Natural killer cell (primary cell): ENCODE results near the gene MTMR10. TPM values are rescaled to one million over a fixed set of nuclear protein-coding genes. Genes with fewer than 3 reads are reported as not detected.

Experiments used
- ATAC-seq, 3 donors: fragments of 150-1000 bp in 2 of 3; fragments of 200-7000 bp in 1 of 3; cut with Tn5 transposase; 1 replicate in 1 of 3; 2 replicates in 2 of 3; pipeline ENCODE4 v1.10.0; 2021; ENCODE audit warnings: mild to moderate bottlenecking in 2 of 3, moderate library complexity in 2 of 3
- DNase-seq, 2 donors: peaks; one replicate each; pipeline versions ENCODE4 v3.0.0 to v3.0.0-alpha.2; 2013 to 2021; ENCODE audit warnings: mixed read lengths in 1 of 2
- H3K27ac ChIP-seq: one replicate; pipeline ENCODE4 v1.5.1; 2013; ENCODE audit warnings: mild to moderate bottlenecking, low read length
- H3K27me3 ChIP-seq: one replicate; pipeline ENCODE4 v1.6.1; 2013; ENCODE audit warnings: low read length; ENCODE audit not compliant: control insufficient read depth, insufficient read depth
- H3K36me3 ChIP-seq: one replicate; pipeline ENCODE4 v1.6.1; 2013; ENCODE audit warnings: low read length; ENCODE audit not compliant: control insufficient read depth, insufficient read depth
- H3K4me1 ChIP-seq: one replicate; pipeline ENCODE4 v1.6.1; 2013; ENCODE audit warnings: low read length; ENCODE audit not compliant: control insufficient read depth, insufficient read depth
- H3K4me3 ChIP-seq: one replicate; pipeline ENCODE4 v1.5.1; 2013; ENCODE audit warnings: low read length
- H3K9me3 ChIP-seq: one replicate; pipeline ENCODE4 v1.6.1; 2013; ENCODE audit warnings: low read length; ENCODE audit not compliant: control insufficient read depth, insufficient read depth
- H3K27ac Mint-ChIP-seq, 2 donors: one replicate each; pipeline ENCODE4 v1.8.0; 2022; ENCODE audit warnings: mild to moderate bottlenecking in 2 of 2, mixed read lengths in 2 of 2, moderate library complexity in 1 of 2
- H3K27me3 Mint-ChIP-seq, 2 donors: one replicate each; pipeline ENCODE4 v1.8.0; 2022; ENCODE audit warnings: low read depth in 2 of 2, mixed read lengths in 2 of 2
- H3K36me3 Mint-ChIP-seq: one replicate; pipeline ENCODE4 v1.8.0; 2022; ENCODE audit warnings: mixed read lengths
- H3K4me1 Mint-ChIP-seq, 2 donors: one replicate each; pipeline ENCODE4 v1.8.0; 2022; ENCODE audit warnings: mixed read lengths in 2 of 2
- H3K4me3 Mint-ChIP-seq: one replicate; pipeline ENCODE4 v1.8.0; 2022; ENCODE audit warnings: mild to moderate bottlenecking, moderate library complexity, mixed read lengths
- H3K9me3 Mint-ChIP-seq, 2 donors: one replicate each; pipeline ENCODE4 v1.8.0; 2022; ENCODE audit warnings: mixed read lengths in 2 of 2
- WGBS: methylation state at CpG from one replicate; pipeline ENCODE4 v1.1.7; 2013; ENCODE audit warnings: missing lambda C conversion rate; ENCODE audit not compliant: insufficient coverage; 5-methylcytosine and 5-hydroxymethylcytosine counted together
- intact Hi-C: fragments of 100-400 bp; cut with micrococcal nuclease; formaldehyde crosslinking; loops from one replicate; pipeline ENCODE4 v1.14.2; 2022
- total RNA-seq, 4 donors: library from RNA; stranded (reverse); fragments of 120-200 nt in 1 of 4; gene quantifications; one replicate each; pipeline versions ENCODE4 v1.2.3 to v1.2.4, GENCODE V29; 2013 to 2022
- TF ChIP-seq, protein P1 (sequence below): fragments of 200-600 bp; IDR thresholded peaks from one replicate; pipeline ENCODE4 v1.8.0; 2022; ENCODE audit warnings: antibody characterized with exemption

The MTMR10 gene
- total RNA-seq, 3 donors from 2014 or later (not counting 1 experiment from before 2014, with no cell fraction given) = 46.3 to 64.5 (median 54.2) TPM

DNA sequence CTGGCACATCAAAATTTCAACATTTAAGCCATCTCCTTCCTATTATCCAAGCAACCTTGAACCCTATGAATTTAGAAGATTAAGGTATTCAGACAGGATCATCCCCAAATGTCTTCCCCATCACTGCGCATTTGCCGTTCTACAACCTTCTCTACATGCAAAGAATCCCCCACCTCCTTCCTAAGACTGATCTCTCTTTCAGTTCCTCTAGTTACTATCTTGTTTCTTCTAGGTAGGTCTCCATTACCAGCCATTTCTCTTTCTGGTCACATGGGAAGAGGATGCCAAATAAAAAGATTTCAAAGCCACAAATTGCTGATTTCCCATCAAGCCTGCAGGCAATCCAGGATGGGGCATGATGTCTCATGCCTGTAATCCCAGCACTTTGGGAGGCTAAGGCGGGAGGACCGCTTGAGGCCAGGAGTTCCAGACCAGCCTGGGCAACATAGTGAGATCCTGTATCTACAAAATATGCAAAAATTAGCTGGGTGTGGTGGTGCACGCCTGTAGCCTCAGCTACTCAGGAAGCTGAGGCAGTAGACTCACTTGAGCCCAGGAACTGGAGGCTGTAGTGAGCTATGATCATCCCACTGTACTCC lies 29.7 kb upstream of the MTMR10 start:
- intact Hi-C loops = no loop called here
- ATAC-seq = no peak
- no peaks in the 10 kb centered on the region for H3K9me3 Mint-ChIP-seq
- H3K27ac Mint-ChIP-seq = no peak overlapping the region
- H3K9me3 ChIP-seq = no peaks in the 10 kb centered on the region
- no peaks in the 10 kb centered on the region for H3K36me3 ChIP-seq
- TF ChIP-seq, protein P1, sequence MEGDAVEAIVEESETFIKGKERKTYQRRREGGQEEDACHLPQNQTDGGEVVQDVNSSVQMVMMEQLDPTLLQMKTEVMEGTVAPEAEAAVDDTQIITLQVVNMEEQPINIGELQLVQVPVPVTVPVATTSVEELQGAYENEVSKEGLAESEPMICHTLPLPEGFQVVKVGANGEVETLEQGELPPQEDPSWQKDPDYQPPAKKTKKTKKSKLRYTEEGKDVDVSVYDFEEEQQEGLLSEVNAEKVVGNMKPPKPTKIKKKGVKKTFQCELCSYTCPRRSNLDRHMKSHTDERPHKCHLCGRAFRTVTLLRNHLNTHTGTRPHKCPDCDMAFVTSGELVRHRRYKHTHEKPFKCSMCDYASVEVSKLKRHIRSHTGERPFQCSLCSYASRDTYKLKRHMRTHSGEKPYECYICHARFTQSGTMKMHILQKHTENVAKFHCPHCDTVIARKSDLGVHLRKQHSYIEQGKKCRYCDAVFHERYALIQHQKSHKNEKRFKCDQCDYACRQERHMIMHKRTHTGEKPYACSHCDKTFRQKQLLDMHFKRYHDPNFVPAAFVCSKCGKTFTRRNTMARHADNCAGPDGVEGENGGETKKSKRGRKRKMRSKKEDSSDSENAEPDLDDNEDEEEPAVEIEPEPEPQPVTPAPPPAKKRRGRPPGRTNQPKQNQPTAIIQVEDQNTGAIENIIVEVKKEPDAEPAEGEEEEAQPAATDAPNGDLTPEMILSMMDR = no peak
- 84% methylated on average over 5 of the region's 5 CpGs for WGBS
- no peaks in the 10 kb centered on the region for H3K27me3 ChIP-seq
- no peak overlapping the region for H3K4me3 Mint-ChIP-seq
- no peaks in the 10 kb centered on the region for H3K27me3 Mint-ChIP-seq
- peaks cover 8% of the 10 kb centered on the region for H3K4me1 ChIP-seq
- peaks cover 15 to 17% of the 10 kb centered on the region in 2 donors for H3K4me1 Mint-ChIP-seq
- DNase-seq = no peak
- H3K27ac ChIP-seq = no peak overlapping the region
- no peaks in the 10 kb centered on the region for H3K36me3 Mint-ChIP-seq
- no peak overlapping the region for H3K4me3 ChIP-seq

DNA sequence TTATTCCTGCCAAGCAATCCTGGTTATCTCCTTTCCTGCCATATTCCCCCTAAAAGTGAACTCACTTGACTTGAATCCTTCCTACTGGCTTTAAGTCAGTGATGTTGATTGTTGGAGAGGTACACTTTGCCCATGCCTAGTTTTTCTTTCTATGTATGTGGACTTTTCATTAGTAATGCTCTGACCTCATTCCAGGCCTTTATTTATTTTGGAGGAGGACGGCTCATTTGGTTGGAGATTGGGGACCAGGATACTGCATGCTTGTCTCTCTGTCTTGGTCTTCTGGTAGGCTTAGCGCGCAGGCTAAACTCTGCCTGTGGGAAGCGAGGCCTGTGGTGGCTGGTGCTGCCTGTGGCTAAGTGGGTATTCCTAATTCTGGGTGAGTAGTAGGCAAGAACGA lies 29.1 kb upstream of the MTMR10 start:
- 100% methylated on average over 2 of the region's 5 CpGs for WGBS
- Mint-ChIP-seq H3K4me3 (no peak overlapping the region), H3K36me3 (no peaks in the 10 kb centered on the region), H3K27me3 (no peaks in the 10 kb centered on the region), H3K9me3 (no peaks in the 10 kb centered on the region), H3K27ac (no peak overlapping the region), H3K4me1 (peaks cover 15 to 17% of the 10 kb centered on the region in 2 donors)
- TF ChIP-seq, protein P1 = no peak
- Histone ChIP-seq H3K27ac (no peak overlapping the region), H3K4me1 (peaks cover 8% of the 10 kb centered on the region), H3K4me3 (no peak overlapping the region), H3K9me3 (no peaks in the 10 kb centered on the region), H3K27me3 (no peaks in the 10 kb centered on the region), H3K36me3 (no peaks in the 10 kb centered on the region)
- intact Hi-C loops = no loop called here
- ATAC-seq (no peak), DNase-seq (no peak)

DNA sequence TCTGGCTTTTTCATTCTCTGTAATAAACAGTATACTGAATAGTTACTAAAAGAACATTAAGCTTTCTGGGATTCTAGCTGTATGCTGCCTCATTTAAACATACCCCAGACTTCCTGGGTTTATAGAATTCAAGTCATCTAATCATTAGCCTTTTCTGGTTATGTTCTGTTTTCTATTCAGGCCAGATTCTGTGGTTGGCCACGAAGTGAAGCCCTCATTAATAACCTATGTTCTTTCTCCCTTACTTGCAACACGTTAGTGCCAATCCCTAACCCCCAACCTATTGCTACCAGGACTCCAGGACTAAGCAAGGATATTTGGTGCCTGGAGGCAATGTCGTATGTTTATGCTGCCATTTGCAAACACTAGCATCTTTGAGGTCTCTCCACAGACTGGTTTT lies 28.6 kb upstream of the MTMR10 start:
- DNase-seq = no peak
- Histone ChIP-seq H3K36me3 (no peaks in the 10 kb centered on the region), H3K27ac (no peak overlapping the region), H3K4me3 (no peak overlapping the region), H3K27me3 (no peaks in the 10 kb centered on the region), H3K4me1 (peaks cover 8% of the 10 kb centered on the region), H3K9me3 (no peaks in the 10 kb centered on the region)
- TF ChIP-seq, protein P1 = no peak
- Mint-ChIP-seq H3K4me3 (no peak overlapping the region), H3K27ac (no peak overlapping the region), H3K27me3 (no peaks in the 10 kb centered on the region), H3K4me1 (peaks cover 12 to 17% of the 10 kb centered on the region in 2 donors), H3K9me3 (no peaks in the 10 kb centered on the region), H3K36me3 (no peaks in the 10 kb centered on the region)
- intact Hi-C loops = no loop called here
- 87% methylated on average over 3 of the region's 3 CpGs for WGBS
- ATAC-seq = no peak

DNA sequence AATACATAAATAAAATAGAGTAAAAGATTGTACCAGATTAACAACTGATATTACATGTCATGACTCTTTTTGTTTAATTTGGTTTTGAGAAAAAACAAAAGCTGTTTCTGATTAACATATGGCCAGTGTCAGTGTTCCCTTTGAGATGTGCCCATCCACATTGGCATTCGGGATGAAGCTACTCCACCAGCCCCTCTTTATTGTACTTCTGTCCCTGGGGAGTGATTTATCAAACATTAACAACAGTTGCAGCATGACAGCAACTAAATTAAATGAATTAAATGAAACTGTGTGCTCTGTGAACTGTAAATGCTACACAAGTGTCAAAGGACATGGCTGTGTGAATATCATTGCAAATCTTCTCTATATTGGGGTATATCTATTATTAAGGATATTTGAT lies 25.9 kb upstream of the MTMR10 start:
- H3K36me3 ChIP-seq = no peaks in the 10 kb centered on the region
- TF ChIP-seq, protein P1 = no peak
- H3K27me3 Mint-ChIP-seq = no peaks in the 10 kb centered on the region
- no peak overlapping the region for H3K27ac ChIP-seq
- peaks cover 1% of the 10 kb centered on the region for H3K9me3 ChIP-seq
- WGBS = 87% methylated on average over 1 of the region's 1 CpG
- DNase-seq = no peak
- H3K27me3 ChIP-seq = no peaks in the 10 kb centered on the region
- peaks cover 12% of the 10 kb centered on the region for H3K4me1 ChIP-seq
- H3K36me3 Mint-ChIP-seq = peaks cover 6% of the 10 kb centered on the region
- H3K9me3 Mint-ChIP-seq = peaks cover 0 to 4% of the 10 kb centered on the region in 2 donors
- H3K27ac Mint-ChIP-seq = no peak overlapping the region
- intact Hi-C loops = no loop called here
- H3K4me1 Mint-ChIP-seq = peaks cover 16% of the 10 kb centered on the region in 2 donors
- no peak overlapping the region for H3K4me3 Mint-ChIP-seq
- ATAC-seq = no peak
- H3K4me3 ChIP-seq = no peak overlapping the region
